Measurements from ENCODE around the gene ZNF45. TPM values are rescaled to one million over a fixed set of nuclear protein-coding genes. Genes with fewer than 3 reads are reported as not detected.
A peak's percentile ranks its signal among the peaks of the same experiment; 100 is the strongest.
"Not testable (repeated sequence)": the region's sequence is repeated elsewhere in the genome, so short reads cannot be mapped to it uniquely, and the experiment has no call there.

ZNF45 gene
- total and polyA plus RNA-seq, 2 donors from 2014 or later, result 4.8 to 16.1 TPM

DNA sequence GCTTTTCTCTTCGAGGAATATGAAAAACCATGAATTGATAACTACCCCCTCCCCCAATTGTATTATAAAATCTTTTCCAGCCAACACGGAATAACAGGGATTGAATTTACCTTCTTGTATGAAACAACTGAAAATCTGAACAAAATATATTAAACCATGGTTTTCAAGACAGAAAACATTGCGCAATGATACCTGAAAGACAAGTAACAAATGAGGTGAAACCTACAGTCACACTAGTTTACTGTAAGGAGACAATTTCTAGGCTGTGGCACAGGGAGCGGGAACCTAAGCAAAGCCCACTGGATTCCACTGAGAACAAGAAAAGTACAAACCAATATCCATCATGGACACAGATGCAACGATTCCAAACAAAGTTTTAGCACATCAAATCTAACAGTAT is 54.6 kb downstream of the ZNF45 start:
- Histone ChIP-seq H3K9me3 (ENCODE audit: control insufficient read depth in 2 of 3, insufficient read depth in 1 of 3, low read length in 3 of 3) (peaks cover 3 to 59% (median 41%) of the 10 kb centered on the region in 3 donors), H3K27ac (ENCODE audit: low read depth in 2 of 2, low read length in 2 of 2) (no peak overlapping the region), H3K36me3 (ENCODE audit: control insufficient read depth in 2 of 3, insufficient read depth in 3 of 3, low read length in 3 of 3) (peaks cover 0 to 4% (median 0%) of the 10 kb centered on the region in 3 donors)

DNA sequence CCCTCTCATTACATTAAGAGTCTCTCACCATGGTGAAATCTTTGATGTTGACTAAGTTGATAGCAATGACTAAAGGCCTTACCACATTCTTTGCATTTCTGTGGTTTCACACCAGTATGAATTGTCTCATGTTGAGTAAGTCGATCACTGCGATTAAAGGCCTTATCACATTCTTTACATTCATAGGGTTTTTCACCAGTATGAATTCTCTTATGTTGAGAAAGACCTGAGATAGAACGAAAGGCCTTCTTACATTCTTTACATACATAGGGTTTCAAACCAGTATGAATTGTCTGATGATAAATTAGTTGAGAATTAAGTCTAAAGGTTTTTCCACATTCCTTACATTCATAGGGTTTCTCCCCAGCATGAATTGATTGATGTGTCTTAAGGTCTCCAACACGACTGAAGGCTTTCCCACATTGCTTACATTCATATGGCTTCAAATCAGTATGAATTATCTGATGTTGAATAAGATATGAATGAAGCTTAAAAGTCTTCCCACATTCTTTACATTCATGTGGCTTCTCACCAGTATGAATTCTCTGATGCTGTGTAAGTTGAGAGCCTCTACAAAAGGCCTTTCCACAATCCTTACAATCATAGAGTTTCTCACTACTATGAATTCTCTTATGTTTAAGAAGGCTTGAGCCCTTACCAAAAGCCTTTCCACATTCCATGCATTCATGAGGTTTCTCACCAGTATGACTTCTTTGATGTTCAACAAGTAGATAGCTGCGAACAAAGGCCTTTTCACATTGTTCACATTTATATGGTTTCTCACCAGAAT is 62.3 kb downstream of the ZNF45 start:
- Histone ChIP-seq H3K9me3 (ENCODE audit: control insufficient read depth in 2 of 3, insufficient read depth in 1 of 3, low read length in 3 of 3) (peaks cover 0 to 72% (median 46%) of the 10 kb centered on the region in 3 donors), H3K27me3 (ENCODE audit: control insufficient read depth, insufficient read depth, low read length) (no peaks in the 10 kb centered on the region), H3K27ac (ENCODE audit: low read depth in 2 of 2, low read length in 2 of 2) (no peak overlapping the region), H3K4me1 (ENCODE audit: control insufficient read depth in 2 of 3, insufficient read depth in 2 of 3, low read depth in 1 of 3, low read length in 3 of 3) (no peaks in the 10 kb centered on the region), H3K9ac (ENCODE audit: low read length in 3 of 3) (no peak overlapping the region), H3K36me3 (ENCODE audit: control insufficient read depth in 2 of 3, insufficient read depth in 3 of 3, low read length in 3 of 3) (peaks cover 0 to 2% (median 0%) of the 10 kb centered on the region in 3 donors), H3K4me3 (ENCODE audit: low read length in 3 of 3) (peak overlapping the region in 1 of 3 donors; percentile 15)
- intact Hi-C loops (cut with DNase I), result no loop called here
- TF ChIP-seq, protein P1, sequence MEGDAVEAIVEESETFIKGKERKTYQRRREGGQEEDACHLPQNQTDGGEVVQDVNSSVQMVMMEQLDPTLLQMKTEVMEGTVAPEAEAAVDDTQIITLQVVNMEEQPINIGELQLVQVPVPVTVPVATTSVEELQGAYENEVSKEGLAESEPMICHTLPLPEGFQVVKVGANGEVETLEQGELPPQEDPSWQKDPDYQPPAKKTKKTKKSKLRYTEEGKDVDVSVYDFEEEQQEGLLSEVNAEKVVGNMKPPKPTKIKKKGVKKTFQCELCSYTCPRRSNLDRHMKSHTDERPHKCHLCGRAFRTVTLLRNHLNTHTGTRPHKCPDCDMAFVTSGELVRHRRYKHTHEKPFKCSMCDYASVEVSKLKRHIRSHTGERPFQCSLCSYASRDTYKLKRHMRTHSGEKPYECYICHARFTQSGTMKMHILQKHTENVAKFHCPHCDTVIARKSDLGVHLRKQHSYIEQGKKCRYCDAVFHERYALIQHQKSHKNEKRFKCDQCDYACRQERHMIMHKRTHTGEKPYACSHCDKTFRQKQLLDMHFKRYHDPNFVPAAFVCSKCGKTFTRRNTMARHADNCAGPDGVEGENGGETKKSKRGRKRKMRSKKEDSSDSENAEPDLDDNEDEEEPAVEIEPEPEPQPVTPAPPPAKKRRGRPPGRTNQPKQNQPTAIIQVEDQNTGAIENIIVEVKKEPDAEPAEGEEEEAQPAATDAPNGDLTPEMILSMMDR (IDR thresholded peaks at IDR 0.05; ENCODE audit: borderline replicate concordance, extremely low read depth, insufficient read depth), result no peak
- DNase-seq, result no peak
- FAIRE-seq, result no peak

More for the DNA sequence above, 54.6 kb downstream of the ZNF45 start:
- no peak overlapping the region for H3K9ac ChIP-seq (ENCODE audit: low read length in 3 of 3)
- no peaks in the 10 kb centered on the region for H3K27me3 ChIP-seq (ENCODE audit: control insufficient read depth, insufficient read depth, low read length)
- intact Hi-C loops (cut with DNase I), result no loop called here
- peak overlapping the region in 1 of 3 donors; percentile 18 for H3K4me3 ChIP-seq (ENCODE audit: low read length in 3 of 3)
- FAIRE-seq, result no peak
- TF ChIP-seq, protein P1 (IDR thresholded peaks at IDR 0.05; ENCODE audit: borderline replicate concordance, extremely low read depth, insufficient read depth), result no peak
- DNase-seq, result no peak
- no peaks in the 10 kb centered on the region for H3K4me1 ChIP-seq (ENCODE audit: control insufficient read depth in 2 of 3, insufficient read depth in 2 of 3, low read depth in 1 of 3, low read length in 3 of 3)

DNA sequence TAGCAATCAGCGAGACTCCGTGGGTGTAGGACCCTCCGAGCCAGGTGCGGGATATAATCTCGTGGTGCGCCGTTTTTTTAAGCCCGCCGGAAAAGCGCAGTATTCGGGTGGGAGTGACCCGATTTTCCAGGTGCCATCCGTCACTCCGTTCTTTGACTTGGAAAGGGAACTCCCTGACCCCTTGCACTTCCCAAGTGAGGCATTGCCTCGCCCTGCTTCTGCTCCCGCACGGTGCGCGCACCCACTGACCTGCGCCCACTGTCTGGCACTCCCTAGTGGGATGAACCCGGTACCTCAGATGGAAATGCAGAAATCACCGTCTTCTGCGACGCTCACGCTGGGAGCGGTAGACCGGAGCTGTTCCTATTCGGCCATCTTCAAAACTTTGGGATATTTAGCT is 68.2 kb downstream of the ZNF45 start:
- H3K4me1 ChIP-seq (ENCODE audit: control insufficient read depth in 2 of 3, insufficient read depth in 2 of 3, low read depth in 1 of 3, low read length in 3 of 3); H3K4me3 ChIP-seq (ENCODE audit: low read length in 3 of 3); H3K27me3 ChIP-seq (ENCODE audit: control insufficient read depth, insufficient read depth, low read length); intact Hi-C loops (cut with DNase I); H3K27ac ChIP-seq (ENCODE audit: low read depth in 2 of 2, low read length in 2 of 2); FAIRE-seq; DNase-seq; H3K36me3 ChIP-seq (ENCODE audit: control insufficient read depth in 2 of 3, insufficient read depth in 3 of 3, low read length in 3 of 3); H3K9ac ChIP-seq (ENCODE audit: low read length in 3 of 3): not testable (repeated sequence)
- peaks cover 0 to 52% (median 30%) of the 10 kb centered on the region in 3 donors for H3K9me3 ChIP-seq (ENCODE audit: control insufficient read depth in 2 of 3, insufficient read depth in 1 of 3, low read length in 3 of 3)

Other genes starting within 250 kb of the ZNF45 start
- gene IRGC, start 219.2 kb downstream of the ZNF45 start, total RNA-seq, result not detected
- not detected for gene IRGC, start 219.2 kb downstream of the ZNF45 start, polyA plus RNA-seq (ENCODE audit: insufficient read depth, low read depth, low replicate concordance)
- 34.6 TPM for gene SMG9, start 180.3 kb downstream of the ZNF45 start, total RNA-seq
- 25.1 TPM for gene SMG9, start 180.3 kb downstream of the ZNF45 start, polyA plus RNA-seq (ENCODE audit: insufficient read depth, low read depth, low replicate concordance)
- gene KCNN4, start 154.3 kb downstream of the ZNF45 start, total RNA-seq, result 6.1 TPM
- 0.80 TPM for gene KCNN4, start 154.3 kb downstream of the ZNF45 start, polyA plus RNA-seq (ENCODE audit: insufficient read depth, low read depth, low replicate concordance)
- 4.2 TPM for gene LYPD5, start 132.8 kb downstream of the ZNF45 start, total RNA-seq
- 1.8 TPM for gene LYPD5, start 132.8 kb downstream of the ZNF45 start, polyA plus RNA-seq (ENCODE audit: insufficient read depth, low read depth, low replicate concordance)
- gene ZNF283, start 108.0 kb downstream of the ZNF45 start, total RNA-seq, result 12.7 TPM
- 3.3 TPM for gene ZNF283, start 108.0 kb downstream of the ZNF45 start, polyA plus RNA-seq (ENCODE audit: insufficient read depth, low read depth, low replicate concordance)
- 2.7 TPM for gene ZNF404, start 51.3 kb downstream of the ZNF45 start, total RNA-seq
- gene ZNF404, start 51.3 kb downstream of the ZNF45 start, polyA plus RNA-seq (ENCODE audit: insufficient read depth, low read depth, low replicate concordance), result 3.1 TPM
- 6.2 TPM for gene ZNF221, start 15.9 kb upstream of the ZNF45 start, total RNA-seq
- gene ZNF221, start 15.9 kb upstream of the ZNF45 start, polyA plus RNA-seq (ENCODE audit: insufficient read depth, low read depth, low replicate concordance), result 0.54 TPM
- 11.2 TPM for gene ZNF155, start 48.9 kb upstream of the ZNF45 start, total RNA-seq
- 5.0 TPM for gene ZNF155, start 48.9 kb upstream of the ZNF45 start, polyA plus RNA-seq (ENCODE audit: insufficient read depth, low read depth, low replicate concordance)
- gene ZNF230, start 67.7 kb upstream of the ZNF45 start, total RNA-seq, result 7.1 TPM
- 1.6 TPM for gene ZNF230, start 67.7 kb upstream of the ZNF45 start, polyA plus RNA-seq (ENCODE audit: insufficient read depth, low read depth, low replicate concordance)
- gene ZNF222, start 90.1 kb upstream of the ZNF45 start, total RNA-seq, result 4.5 TPM
- 3.9 TPM for gene ZNF222, start 90.1 kb upstream of the ZNF45 start, polyA plus RNA-seq (ENCODE audit: insufficient read depth, low read depth, low replicate concordance)
- 9.3 TPM for gene ZNF223, start 116.8 kb upstream of the ZNF45 start, total RNA-seq
- gene ZNF223, start 116.8 kb upstream of the ZNF45 start, polyA plus RNA-seq (ENCODE audit: insufficient read depth, low read depth, low replicate concordance), result 2.5 TPM
- 2.5 TPM for gene ZNF284, start 136.9 kb upstream of the ZNF45 start, total RNA-seq
- gene ZNF284, start 136.9 kb upstream of the ZNF45 start, polyA plus RNA-seq (ENCODE audit: insufficient read depth, low read depth, low replicate concordance), result 1.2 TPM
- 34.0 TPM for gene ZNF224, start 159.1 kb upstream of the ZNF45 start, total RNA-seq
- gene ZNF224, start 159.1 kb upstream of the ZNF45 start, polyA plus RNA-seq (ENCODE audit: insufficient read depth, low read depth, low replicate concordance), result 7.8 TPM
- gene ZNF225, start 178.1 kb upstream of the ZNF45 start, total RNA-seq, result 6.7 TPM
- 2.3 TPM for gene ZNF225, start 178.1 kb upstream of the ZNF45 start, polyA plus RNA-seq (ENCODE audit: insufficient read depth, low read depth, low replicate concordance)
- gene ZNF234, start 206.3 kb upstream of the ZNF45 start, total RNA-seq, result 13.8 TPM
- gene ZNF234, start 206.3 kb upstream of the ZNF45 start, polyA plus RNA-seq (ENCODE audit: insufficient read depth, low read depth, low replicate concordance), result 3.2 TPM
- 29.3 TPM for gene ZNF226, start 229.8 kb upstream of the ZNF45 start, total RNA-seq
- gene ZNF226, start 229.8 kb upstream of the ZNF45 start, polyA plus RNA-seq (ENCODE audit: insufficient read depth, low read depth, low replicate concordance), result 27.4 TPM

Data from kidney (tissue), 14 donors.